Germinal center (tissue), 1 donor: ENCODE results near the gene RHOXF2B.
"Not testable (repeated sequence)": the region's sequence is repeated elsewhere in the genome, so short reads cannot be mapped to it uniquely, and the experiment has no call there.

ENCODE experiments used
- DNase-seq: peaks from one replicate; pipeline ENCODE4 v3.0.0; 2012; ENCODE audit warnings: mixed read lengths, low spot score

The RHOXF2B gene

DNA sequence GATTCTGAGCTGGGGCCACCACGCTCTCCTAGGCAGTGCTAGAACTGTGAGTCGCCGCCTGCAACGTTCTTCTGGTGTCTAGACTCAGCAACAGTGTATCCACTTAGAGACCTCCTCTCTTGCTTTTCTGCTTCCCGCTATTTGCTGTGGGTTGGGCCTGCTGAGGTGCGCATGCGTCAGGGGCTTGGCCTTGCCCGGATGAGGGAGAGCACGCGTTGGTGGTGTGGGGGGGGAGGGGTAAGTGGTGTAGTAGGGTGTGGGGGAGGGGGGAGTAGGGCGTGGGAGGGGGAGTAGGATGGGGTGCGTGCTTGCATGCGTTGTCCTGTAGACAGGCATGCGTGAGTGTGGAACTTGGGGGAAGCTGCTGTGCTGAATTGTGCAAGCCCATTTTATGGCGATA lies at the start of gene RHOXF2B:
RHOXF2B (minus strand) TSS at position 101 of the 400 bp plus-strand sequence. CDS start 138 bp downstream, outside the sequence.
- not testable (repeated sequence) for DNase-seq

DNA sequence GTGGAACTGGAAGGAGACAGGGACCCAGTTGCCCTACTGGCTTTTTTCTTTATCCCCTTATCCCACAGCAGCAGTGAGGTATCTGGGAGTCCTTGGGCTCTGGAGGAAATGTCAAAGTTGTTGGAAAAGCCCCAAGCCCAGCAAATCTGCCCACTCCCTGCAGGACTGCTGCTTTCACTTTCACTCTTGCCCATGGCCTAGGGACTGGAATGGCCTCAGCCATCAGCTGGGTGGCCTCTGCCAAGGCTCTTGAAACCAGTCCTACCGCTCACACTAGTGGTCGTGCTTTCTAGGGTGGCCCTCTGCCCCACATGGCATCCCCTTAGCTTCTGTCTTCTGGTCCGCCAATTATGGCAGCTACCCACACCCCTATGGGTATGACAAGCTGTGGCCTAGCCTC lies 48.0 kb upstream of the RHOXF2B start:
- no peak for DNase-seq

DNA sequence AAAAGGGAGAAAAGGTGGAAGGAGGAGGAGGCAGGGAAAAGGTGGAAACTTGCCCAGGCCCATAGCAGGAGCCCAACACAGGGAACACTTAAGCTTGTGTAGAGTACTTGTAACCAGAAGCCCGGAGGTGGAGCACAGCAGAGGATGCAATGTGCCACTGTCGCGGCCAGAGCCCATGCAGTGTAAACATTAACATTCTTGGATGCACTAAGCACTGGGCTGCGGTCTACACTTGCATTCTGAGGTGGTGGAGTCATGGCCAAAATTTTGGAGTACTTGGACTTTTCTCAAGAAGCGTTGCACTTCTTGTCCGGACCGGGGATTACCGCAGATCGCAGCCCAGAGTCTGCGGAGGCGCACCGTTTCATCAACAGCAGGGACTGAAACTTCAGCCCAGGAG lies 42.7 kb upstream of the RHOXF2B start:
- no peak for DNase-seq

DNA sequence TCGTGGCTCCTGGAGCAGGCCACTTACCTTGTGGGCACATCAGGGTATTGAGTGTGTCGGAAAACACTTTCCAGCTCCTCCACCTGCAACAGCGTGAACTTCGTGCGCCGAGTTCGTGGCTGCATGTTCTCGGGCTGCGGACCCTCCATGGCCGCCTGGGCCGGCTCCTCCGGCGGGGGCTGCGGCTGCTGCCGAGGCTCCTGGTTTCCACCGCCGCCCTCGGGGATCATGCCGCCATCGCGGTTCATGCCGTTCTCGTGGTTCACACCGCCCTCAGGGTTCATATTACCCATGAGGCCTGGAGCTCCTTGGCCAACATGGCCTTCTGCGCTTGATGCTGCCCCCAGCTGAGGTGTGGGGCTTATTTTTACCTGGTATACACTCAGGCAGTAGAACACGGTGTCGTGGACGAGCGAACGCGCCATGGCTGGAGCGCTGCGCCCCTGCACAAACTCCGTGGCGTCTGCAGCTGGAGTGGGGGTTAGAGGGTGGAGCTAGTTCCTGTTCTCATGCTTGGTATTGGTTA lies 38.0 kb upstream of the RHOXF2B start, which contains the start of gene RHOXF1:
RHOXF1 (minus strand) TSS at position 476 of the 526 bp plus-strand sequence; CDS start at position 425, 51 bp downstream.
- DNase-seq, result no peak

DNA sequence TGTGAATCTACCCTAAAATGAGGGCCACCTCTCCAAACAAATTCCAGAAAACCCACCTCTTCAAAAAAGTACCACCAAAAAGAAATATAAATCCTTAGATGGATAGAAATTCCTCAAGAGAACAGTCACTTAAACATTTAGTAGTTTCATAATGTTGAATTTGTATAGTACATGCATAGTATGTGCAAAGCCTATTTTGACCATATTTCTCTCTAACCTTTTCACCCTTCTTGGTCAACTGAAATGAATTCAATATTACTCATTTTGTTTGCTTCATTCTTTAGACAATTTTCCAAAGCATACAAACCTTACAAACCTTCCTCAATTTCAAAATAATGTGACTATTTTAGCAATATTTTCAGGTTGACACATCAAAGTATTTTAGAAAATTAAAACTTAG lies 34.1 kb upstream of the RHOXF2B start:
- no peak for DNase-seq

DNA sequence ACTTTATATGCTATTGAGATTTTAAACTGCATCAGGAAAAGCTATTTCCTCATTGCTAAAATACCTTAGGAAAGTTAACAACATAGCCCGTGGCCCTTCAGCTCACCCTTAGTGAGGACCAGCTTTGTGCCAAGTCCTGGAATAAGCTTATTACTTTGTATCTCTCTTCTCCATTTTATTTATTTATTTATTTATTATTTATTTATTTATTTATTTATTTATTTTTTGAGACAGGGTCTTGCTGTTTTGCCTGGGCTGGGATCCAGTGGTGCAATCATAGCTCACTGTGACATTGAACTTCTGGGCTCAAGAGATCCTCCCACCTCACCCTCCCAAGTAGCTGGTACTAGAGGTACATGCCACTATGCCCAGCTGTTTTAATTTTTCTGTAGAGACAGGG lies 31.9 kb upstream of the RHOXF2B start:
- no peak for DNase-seq

DNA sequence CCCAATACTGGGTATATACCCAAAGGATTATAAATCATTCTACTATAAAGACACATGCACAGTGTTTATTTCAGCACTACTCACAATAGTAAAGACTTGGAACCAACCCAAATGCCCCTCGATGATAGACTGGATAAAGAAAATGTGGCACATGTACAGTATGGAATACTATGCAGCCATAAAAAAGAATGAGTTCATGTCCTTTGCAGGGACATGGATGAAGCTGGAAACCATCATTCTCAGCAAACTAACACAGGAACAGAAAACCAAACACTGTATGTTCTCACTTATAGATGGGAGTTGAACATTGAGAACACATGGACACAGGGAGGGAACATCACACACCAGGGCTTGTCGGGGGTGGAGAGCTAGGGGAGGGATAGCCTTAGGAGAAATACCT lies 27.2 kb upstream of the RHOXF2B start:
- not testable (repeated sequence) for DNase-seq

DNA sequence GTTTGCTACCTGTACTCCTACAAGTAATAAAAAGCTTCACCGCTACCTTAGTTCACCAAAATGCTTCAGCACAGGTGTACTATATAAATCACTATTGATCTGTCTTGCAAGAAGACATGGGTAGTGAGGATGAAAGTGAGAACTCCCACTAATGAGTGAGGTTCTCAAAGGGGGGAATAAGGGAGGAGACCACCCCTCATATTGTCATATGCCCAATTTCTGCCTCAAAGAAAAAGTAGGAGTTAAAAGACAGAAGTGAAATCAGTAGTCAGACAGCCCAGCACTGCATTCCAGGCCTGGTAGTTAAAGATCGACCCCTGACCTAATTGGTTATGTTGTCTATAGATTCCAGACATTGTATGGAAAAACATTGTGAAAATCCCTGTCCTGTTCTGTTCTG lies 23.6 kb upstream of the RHOXF2B start:
- DNase-seq, result not testable (repeated sequence)

DNA sequence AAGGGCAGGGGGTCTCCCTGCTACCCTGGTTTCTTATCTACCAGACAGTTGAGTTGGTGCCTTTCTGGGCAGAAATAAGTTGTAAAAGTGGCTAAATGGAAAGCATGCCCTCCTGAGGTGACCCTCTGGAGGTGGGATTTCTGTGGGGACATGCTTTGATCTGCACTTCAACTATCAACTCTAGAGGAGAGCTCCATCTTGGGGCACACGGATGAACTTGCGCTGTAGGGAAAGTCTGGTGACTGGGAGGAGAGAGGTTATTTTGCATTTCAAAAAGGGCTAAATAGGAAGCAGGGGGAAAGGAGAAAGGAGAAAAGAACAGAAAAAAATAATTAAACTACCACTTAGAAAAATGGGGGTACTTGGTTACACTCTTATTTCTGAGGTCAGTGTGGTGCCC lies 12.7 kb upstream of the RHOXF2B start:
- no peak for DNase-seq

DNA sequence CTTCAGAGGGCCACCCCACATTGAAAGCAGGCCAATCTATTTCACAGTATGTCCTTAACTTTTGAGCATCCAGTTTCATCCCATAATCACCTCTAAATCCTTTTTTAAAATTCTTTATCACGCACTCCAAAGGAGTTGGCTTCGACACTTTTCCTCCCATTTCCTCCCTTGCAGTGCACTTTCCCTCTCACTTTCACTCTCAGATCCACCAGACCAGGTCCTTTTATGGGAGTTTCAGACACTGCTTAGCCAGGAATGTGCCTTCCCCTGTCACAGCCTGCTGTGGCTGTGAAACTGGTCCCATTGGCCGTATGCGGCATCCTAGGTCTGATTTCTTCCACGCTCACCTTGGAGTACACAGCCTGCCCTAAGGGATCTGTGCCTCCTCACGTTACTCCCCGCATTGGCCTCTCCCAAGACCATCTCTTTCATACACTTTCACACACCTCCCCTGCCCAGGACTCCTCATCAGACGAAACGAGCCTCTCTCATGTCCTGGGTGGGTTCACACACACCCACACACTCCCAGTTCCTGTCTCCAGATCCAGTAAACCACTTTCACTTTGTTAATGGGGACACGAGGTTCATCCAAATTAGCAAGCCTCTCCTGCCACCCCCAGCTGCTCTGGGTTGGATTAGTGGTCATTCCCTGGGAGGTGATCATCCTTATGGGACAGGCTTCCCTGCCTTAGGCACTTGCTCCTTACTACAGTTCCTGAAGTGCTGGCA lies 10.0 kb upstream of the RHOXF2B start:
- no peak for DNase-seq

DNA sequence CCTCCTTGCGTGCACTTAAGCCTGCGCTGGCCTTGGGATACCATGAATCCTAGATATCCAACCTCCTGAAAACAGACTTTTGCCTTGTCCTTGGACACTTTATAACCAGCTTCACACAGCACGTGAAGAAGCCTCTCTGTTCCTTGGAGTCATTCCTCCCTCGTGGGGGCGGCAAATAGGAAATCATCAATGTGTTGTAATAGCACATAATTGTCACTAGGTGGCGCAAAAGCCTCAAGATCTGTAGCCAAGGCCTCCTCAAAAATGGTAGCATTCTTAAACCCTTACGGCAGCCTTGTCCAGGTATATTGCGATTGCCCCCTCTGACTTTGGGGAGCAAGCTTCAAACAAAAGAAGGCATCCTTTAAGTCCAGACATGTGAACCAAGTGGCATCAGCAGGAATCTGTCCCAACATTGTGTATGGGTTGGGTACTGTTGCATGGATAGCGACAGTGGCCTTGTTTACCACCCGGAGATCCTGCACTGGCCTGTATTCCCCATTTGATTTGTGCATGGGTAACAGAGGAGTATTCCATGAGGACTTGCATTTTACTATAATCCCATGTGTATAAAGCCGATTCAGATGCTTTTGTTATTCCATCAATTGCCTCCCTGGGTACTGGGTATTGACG lies 8.2 kb upstream of the RHOXF2B start:
- DNase-seq, result not testable (repeated sequence)

DNA sequence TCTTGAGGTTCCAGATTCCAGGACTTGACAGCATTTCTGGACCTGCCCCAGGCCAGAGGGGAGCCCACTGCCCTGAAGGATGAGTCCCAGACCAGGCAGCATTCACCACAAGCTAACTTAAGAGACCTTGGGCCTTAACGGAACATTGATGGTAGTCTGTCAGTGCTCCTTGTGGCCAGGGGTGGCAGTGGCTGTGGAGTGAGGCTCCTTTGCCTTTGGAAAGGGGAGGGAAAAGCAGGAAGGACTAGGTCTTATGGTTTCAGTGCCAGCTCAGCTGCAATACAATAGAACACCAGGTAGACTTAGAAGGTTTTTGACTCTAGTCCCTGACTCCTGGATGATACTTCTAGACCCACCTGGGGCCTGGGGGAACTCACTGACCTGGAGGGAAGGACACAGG lies 11.3 kb downstream of the RHOXF2B start:
- DNase-seq, result not testable (repeated sequence)

DNA sequence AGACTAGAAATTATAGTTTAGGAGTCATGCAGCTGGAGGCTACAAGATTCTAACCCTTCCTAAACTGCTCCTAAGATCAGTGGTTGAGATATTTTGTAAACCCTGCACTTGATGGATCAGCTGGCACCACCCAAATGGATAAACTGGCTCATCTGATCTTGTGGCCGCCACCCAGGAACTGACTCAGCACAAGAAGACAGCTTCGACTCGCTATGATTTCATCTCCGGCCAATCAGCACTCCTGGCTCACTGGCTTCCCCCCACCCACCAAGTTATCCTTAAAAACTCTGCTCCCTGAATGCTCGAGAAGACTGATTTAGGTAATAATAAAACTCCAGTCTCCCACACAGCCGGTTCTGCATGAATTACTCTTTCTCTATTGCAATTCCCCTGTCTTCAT lies 34.8 kb downstream of the RHOXF2B start:
- not testable (repeated sequence) for DNase-seq

DNA sequence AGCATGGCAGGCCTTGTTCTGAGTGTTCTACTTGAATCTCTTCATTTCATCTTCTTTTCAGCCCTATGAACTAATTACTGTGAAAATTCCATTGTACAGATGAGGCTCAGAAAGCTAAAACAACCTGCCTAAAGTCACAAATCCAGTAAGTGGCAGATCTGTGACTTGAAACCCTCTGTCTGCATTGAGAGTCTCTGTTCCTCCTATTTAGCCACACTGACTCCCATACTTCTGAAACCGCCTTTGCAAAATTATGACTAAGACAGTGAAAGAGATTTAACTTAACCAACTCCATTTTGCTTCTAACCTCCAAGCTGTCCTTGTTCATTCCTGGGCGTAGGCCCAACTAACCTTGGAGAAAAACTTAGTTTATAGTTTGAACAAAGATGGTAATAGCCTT lies 35.2 kb downstream of the RHOXF2B start:
- not testable (repeated sequence) for DNase-seq

DNA sequence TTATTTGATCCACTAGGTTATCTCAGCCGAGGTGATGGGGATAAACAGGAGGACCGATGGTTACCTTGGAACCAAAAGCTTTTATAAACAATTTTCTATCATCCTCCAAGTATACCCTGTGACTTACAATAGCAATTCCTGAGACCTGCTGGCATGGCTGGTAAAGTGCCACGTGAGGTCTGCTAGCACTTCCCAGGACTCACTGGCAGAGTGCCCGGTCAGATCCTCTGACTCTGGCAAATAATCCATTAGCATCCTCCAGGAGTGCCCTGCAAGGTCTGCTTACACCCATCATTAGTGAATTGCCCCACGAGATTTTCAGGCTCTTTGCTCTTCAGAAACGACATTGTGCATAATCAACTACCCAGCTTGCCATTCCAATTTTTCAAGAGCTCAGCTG lies 37.3 kb downstream of the RHOXF2B start:
- DNase-seq, result not testable (repeated sequence)

DNA sequence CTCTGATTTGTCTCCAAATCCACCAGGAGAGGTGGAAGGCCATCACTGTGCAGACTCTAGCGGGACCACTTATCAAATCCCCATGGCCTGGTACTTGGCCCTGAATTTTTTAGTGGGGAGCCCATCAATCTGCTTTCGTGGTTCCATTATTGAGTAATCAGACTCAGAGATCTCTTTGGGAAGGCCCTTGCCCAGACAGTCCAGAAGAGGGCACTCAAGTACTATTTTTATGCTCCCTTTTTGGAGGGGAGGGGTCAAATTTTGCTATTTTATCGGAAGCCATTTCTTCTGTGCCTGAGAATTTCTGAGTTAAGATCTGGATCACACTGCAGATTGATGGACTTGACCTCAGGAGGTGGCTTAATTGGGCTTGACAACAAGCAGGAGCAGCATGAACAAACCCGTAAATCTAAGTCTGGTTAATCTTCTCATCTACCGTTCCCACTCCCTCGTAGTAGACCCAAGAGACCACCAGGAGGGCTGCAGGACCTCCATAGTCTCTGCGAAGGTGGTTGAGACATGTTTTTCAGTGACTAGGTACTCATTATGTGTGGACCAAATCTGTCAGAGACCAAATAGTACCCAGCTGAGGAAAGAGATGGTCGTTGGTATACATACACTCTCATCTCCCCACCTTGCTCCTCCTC lies 38.3 kb downstream of the RHOXF2B start:
- not testable (repeated sequence) for DNase-seq

DNA sequence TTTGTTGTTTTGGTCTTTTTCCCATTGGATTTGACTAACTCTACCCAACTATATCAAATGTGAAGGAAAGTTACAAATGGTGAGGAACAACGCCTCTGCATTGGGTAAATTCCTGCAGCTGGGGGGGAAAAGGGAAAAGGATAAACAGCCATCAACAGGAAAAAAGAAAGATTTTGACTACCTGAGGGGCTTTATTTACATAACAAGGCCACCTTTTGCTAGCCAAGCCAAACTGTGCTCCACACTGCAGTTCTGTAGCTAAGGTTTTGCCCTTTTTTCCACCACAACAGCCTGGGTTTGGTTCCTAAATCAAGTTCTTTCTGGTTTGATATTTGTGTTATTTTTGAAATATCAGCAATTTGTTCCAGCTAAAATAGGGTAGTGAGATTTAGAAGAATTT lies 40.8 kb downstream of the RHOXF2B start:
- DNase-seq, result no peak

DNA sequence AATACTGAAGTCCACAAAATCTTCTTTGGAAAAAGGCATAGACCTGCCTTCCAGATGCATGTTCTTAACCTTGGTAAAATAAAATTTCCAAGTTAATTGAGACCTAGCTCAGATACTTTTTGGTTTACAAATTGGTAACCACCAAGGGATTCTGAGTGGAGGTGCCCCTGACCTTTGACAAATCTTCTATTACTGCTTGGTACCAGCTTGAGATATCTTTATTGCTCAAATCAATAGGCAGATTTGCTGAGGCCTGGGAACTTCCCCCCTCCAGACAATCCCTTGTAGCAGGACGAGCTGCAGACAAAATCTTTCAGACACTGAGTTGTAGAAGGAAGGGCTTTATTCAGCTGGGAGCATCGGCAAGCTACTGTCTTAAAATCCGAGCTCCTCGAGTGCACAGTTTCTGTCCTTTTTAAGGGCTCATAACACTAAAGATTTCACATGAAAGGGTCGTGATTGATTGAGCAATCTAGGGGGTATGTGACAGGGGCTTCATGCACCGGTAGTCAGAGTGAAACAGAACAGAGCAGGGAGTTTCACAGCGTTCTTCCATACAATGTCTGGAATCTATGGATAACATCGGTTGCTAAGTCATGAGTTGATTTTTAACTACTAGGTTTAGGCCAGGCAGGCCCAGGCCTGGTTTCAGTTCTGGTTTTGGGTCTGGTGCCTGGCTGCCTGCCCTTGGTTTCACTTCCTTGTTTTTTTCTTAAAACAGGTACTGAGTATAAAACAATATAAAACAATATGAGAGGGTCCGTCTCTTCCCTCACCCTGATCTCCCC lies 41.8 kb downstream of the RHOXF2B start:
- DNase-seq, result peak; percentile 29

DNA sequence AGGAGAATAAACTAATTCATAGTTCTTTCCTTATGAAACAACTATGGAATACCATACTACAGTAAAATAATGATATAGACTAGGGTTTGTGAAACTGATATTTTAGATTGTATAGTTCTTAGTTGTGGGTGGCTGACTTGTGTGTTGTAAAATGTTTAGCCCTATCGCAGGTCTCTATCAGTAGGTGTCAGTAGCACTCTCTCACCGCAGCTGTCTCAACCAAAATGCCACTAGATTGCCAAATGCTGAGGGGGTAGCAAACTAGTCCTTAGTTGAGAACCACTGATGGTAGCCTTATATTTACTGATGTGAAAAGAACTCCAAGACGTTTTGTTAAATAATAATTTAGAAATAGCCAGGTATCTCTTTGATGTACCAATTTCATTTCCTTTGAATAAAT lies 48.1 kb downstream of the RHOXF2B start:
- no peak for DNase-seq

DNA sequence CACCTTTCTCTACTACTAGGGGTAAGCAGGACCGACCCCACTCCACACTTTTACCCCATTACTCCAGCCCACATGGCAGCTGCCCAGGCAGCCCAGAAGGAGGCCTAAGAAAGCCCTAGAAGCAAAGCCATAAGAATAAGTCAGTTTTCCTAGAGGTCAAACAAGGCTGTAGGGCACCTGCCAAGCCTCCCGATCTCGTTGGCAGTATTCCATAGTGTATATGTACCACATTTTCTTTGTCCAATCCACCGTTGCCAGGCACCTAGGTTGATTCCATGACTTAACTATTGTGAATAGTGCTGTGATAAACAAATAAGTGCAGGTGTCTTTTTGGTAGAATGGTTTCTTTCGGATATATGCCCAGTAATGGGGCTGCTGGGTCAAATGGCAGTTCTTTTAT lies 54.2 kb downstream of the RHOXF2B start:
- no peak for DNase-seq

DNA sequence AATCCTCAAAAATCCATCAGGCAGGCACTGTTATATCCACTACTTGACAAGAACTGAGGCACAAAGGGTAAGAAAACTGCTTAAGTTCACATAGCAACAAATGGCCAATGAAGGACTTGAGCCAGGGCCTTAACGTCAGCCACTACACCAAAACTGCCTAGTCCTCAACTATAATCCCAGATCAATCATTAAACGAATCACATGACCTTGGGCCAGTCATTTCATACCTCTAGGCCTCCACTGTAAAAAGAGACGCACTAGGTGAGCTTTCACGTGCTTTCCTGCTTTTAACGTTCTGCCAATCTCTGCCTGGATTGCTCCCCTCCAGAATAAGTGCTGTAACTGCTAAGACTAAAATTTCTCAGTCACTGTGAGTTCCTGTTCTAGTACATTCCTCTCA lies 54.7 kb downstream of the RHOXF2B start:
- no peak for DNase-seq
